GM19328 (cell line): ENCODE data around the gene RALBP1.
"Not testable (repeated sequence)": the region's sequence is repeated elsewhere in the genome, so short reads cannot be mapped to it uniquely, and the experiment has no call there.

Experiments
- ATAC-seq: cut with Tn5 transposase; IDR thresholded peaks from one replicate; pipeline ENCODE4 v1.9.1; 2021; ENCODE audit warnings: mild to moderate bottlenecking, moderate library complexity; ENCODE audit not compliant: unreplicated experiment

Gene RALBP1

GRCh38 chr18:9454061-9454703 lies 21.1 kb upstream of the RALBP1 start:
- no peak for ATAC-seq

DNA sequence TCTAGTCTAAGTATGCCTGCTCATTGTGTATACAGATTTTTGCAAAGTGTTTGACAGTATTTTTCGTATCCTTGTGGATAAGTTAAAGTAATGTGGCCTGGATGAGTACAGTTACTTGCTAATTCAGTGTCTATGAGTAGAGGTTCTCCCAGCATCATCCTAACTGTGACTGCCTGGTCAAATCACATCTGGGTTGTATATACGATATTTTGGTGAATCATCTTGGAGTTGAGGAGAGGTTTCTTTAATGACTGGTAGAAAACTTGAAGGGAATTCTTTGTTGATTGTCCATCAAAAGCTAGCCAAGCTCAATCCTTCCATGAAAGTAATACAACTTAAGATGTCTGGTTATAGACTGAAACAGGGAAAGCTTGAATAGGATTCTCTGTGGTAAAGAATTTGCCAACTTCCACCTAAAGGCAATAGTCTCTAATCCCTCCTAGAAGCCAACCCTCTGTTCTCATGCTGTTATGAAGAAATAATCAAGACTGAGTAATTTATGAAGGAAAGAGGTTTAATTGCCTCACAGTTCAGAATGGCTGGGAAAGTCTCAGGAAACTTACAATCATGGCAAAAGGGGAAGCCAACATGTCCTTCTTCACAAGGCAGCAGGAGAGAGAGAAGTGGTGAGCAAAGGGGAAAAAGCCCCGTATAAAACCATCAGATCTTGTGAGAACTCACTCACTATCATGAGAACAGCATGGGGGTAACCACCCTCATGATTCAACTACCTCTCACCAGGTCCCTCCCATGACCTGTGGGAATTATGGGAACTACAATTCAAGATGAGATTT lies 19.4 kb upstream of the RALBP1 start:
- ATAC-seq, result no peak

GRCh38 chr18:9466127-9466526 lies 9.2 kb upstream of the RALBP1 start:
- ATAC-seq, result no peak

DNA sequence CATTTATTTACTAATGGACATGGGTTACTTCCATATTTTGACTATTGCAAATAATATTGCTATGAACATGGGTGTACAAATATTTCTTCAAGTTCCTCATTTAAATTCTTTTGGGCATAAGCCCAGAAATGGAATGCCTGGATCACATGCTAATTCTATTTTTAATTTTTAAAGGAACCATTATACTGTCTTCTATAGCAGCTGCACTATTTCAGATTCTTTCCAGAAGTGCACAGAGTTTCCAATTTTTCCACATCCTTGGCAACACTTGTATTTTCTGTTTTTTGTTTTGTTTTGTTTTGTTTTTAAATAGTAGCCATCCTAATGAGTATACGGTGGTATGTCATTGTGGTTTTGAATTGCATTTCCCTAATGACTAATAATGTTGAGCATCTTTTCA lies 8.5 kb upstream of the RALBP1 start:
- ATAC-seq, result no peak

DNA sequence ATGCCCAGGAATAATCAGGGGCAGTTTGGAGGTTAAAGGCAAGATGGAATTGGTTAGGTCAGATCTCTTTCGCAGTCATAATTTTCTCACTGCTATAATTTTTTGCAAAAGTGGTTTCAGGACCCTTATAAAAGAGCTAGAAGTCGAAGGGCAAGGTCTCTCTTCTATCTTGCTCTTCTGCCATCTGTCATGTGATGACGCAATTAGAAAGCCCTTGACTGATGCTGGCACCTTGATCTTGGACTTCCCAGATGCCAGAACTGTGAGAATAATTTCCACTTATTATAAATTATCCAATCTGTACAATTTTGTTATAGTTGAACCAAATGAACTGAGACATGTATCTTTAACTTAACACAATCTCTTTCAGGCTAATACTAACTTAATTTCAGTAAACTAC lies 6.3 kb upstream of the RALBP1 start:
- no peak for ATAC-seq

- ATAC-seq, result no peak
Observed at GRCh38 chr18:9469685-9470084, 5.6 kb upstream of the RALBP1 start.

DNA sequence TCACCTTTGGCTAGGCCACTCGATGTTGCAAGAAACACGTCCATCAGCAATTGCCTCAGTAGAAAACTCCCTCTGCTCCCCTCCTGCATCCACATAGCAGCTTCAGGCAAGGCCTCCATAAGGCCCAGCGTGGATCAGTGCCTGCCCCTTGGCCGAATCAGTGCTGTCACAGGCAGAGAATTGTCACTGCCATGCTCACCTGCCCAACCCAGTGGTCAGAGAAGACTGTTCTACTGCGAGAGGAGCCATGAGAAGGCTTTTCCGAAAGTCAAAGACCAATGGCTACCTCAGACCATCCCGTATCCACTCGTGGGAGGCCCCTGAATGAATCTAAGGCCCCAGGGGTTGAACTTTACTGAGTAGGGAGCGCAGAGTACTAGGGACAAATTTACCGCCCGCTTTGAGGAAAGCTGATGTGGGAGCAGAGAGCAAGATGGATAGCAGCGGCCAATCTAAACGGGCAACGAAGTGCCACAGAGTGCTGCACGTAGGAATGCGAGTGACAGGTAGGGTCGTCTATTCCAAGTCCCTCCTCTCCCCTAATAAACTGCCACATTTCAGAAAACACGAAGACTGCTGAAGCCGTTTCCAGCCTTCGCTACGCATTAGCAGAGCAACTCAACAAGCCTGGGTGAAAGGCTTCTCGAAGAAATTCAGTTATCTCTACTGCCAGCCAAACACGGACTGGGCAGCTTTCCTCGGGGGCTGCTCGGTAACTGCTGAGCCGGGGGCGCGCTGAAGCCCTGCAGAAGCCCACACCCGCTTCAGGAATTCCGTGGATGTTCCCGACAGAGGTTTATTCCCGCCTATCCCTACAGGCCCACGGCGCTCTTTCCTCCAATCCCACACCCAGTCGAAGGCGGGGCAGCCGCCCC lies 968 bp upstream of the RALBP1 start:
- ATAC-seq, result no peak

- ATAC-seq, result no peak
Observed at GRCh38 chr18:9475643-9476591, 604 bp downstream of the RALBP1 start.

GRCh38 chr18:9476949-9477348 lies 1.6 kb downstream of the RALBP1 start:
- ATAC-seq, result not testable (repeated sequence)

DNA sequence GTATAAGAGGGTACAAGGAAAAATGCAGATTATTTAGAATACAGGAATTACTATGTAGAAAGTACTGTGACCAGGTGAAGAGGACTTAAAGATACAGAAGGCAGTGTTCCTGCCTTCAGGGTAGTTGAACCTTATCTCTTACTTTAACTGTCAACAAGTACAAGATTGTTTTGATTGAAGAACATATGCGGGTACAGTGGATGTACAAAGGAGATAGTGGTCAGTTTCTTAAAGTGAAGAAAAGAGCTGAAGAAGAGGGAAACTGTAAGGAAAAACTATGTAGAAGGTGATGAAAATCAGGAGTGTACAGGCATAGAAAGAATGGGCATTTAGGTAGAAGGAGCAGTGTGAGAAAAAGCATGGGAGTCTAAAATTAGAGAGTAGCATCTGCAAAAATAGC lies 2.2 kb downstream of the RALBP1 start:
- ATAC-seq, result no peak

DNA sequence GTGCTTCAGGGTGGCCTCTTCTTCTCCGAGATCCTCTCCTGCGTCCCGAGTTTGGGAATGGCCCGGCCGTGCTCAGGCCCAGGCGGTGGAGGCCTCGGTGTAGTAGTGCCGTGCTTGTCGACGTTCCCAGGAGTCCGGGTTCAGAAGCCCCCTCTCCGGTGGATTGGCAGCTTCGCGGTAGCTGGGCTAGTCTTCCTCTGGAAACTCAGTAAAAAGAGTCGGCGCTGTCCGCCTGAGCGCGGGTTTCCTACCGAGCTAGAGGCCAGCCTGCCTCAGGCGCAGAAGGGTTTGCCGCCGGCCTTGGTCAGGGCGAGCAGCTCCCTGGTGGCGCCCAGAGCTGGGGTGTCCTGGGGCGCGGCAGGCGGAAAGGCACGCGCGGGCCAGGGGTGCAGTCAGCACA lies 3.2 kb downstream of the RALBP1 start:
- no peak for ATAC-seq

DNA sequence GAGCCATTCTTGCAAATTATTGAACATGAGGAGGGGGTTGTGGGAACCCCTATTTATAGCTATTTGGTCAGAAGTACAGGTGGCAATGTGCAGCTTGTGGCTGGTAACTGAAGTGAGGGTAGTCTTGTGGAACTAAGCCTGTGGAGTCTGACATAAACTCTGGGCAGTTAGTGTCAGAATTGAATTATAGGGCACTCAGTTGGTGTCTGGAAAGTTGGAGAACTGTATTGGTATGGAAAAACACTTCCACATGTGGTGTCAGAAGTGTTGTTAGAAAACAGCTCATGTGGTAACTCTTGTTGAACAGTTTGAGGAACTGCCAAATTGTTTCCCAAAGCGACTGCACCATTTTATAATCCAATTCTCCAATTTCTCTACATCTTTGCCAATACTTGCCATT lies 7.5 kb downstream of the RALBP1 start:
- no peak for ATAC-seq

- ATAC-seq, result no peak
Observed at GRCh38 chr18:9483526-9483925, 8.2 kb downstream of the RALBP1 start.

DNA sequence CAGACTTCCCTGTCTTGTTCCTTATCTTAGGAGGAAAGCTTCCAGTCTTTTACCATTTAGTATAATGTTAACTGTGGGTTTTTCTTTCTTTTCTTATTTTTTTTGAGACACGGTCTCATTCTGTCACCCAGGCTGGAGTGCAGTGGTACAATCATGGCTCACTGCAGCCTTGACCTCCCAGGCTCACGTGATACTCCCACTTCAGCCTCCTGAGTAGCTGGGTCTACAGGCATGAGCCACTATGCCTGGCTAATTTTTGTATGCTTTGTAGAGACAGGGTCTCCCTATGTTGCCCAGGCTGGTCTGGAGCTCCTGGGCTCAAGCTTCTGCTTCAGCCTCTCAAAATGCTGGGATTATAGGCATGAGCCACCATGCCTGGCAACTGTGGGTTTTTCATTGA lies 9.5 kb downstream of the RALBP1 start:
- ATAC-seq, result not testable (repeated sequence)

GRCh38 chr18:9488538-9488937 lies 13.2 kb downstream of the RALBP1 start:
- ATAC-seq, result no peak

DNA sequence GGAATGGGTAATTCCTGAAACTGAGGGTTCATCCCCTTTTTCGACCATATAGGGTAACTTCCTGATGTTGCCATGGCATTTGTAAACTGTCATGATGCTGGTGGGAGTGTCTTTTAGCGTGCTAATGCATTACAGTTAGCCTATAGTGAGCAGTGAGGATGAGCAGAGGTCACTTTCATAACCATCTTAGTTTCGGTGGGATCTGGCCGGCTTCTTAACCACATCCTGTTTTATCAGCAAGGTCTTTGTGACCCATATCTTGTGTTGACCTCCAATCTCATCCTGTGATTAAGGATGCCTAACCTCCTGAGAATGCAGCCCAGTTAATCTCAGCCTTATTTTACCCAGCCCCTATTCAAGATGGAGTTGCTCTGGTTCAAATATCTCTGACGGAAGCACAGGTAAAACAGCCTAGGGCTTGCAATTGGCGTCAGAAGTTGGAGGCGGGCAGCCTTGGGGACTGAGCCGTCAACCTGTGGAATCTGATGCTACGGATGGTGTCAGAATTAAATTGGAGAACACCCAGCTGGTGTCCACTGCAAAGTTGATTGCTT lies 19.5 kb downstream of the RALBP1 start:
- peak; percentile 58 for ATAC-seq

DNA sequence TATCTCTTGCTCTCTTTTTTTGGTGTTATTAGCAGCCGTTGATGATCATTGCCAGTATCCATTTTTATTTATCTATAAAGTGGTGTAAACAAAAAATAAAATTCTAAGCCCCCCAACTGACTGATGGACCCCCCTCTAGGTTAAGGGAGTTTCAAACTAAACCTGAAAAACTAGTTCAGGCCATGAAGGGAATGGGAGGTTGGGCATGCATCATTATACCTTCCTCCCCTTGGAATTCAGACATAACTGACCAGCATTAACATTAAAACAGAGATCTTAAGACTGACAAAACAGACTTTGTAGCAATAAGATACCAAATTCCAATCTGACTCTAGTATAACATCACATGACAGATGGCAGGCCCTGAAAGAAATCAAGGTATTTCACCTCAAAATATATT lies 20.2 kb downstream of the RALBP1 start:
- ATAC-seq, result no peak

DNA sequence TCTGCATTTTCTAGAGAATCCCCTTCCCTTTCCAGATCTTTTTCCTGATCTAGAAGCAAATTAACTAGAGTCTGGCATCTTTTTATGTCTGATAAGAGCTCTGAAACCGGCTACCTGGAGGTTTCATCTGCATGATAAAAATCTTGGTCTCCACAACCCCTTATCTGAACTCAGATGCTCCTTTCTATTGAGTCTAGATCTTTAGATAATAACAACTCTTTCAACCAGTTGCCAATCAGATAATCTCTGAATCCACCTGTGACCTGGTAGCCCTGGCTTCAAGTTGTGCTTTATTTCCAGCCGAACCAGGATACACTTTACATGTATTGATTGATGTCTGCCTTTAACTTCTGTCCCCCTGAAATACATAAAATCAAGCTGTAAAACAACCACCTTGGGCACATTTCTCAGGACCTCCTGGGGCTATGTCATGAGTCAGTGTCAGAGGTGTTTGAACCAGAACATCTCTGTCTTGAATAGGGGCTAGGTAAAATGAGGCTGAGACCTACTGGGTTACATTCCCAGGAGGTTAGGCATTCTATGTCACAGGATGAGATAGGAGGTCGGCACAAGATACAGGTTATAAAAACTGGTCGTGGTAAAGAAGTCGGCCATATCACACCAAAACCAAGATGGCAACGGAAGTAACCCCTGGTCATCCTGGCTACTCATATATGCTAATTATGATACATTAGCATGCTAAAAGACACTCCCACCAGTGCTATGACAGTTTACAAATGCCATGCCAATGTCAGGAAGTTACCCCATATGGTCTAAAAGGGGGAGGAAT lies 20.8 kb downstream of the RALBP1 start:
- ATAC-seq, result no peak

GRCh38 chr18:9506046-9506792 lies 30.9 kb downstream of the RALBP1 start:
- ATAC-seq, result no peak
